HG02840 (cell line): Measurements from ENCODE around the gene CIRBP.

Experiments used
- ATAC-seq: cut with Tn5 transposase; IDR thresholded peaks from one replicate; pipeline ENCODE4 v1.9.1; 2021; ENCODE audit warnings: mild to moderate bottlenecking, moderate library complexity, moderate number of reproducible peaks; ENCODE audit not compliant: unreplicated experiment, low FRiP score

The CIRBP gene

DNA sequence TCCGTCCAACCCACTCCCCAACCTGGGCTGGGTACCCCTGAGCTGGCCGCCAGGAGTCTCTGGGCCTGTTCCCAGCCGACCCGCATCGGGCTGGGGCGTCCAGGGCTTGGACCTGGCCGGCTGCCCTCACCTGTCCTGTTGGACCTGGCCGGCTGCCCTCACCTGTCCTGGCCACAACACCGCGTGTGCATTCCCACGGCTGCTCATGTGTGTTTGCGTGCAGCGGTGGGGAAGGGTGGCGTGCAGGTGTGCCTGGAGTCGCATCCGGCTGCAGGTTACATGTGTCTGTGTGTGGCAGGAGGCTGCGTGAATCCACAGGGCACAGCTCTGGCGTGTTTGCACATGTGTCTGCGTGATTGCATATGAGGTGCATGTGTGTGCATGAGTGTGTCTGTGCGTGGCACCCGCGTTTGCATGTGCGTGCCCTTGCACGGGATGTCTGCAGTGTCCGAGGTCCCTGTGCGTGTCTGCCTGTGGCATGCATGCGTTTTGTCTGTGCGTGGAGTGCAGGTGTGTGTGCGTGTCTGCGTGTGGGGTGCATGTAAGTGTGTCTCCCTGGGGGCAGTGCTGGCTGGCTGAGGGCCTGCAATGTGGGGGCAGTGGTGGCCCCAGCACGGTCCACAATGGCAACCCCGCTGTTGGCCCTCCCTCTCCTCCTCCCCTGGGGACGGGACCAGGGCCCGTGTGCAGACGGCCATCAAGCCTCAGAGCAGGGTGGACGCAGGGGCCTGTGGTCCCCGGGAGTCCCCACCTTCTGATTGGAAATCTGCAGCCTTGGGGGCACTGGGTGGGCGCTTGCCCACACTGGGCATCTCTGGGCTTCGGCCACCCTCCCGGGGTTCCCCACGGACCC, 19.9 kb downstream of the CIRBP start:
- ATAC-seq: no peak

DNA sequence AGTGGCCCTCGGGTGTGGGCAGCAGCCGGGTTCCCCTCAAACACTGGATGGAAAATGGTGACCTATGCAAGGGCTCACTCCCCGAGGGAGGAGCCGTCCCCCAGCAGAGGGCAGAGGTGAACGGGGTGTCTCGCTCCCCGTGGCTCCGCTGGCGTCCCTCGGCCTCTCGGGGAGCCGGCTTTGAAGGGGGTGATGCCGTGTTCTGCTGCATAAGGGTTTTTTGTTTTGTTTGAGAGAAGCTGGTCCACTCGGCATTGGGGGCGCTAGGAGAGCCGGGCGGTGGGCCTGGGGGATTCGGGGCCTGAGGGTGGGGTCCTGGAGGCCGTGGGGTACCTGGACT, 20.5 kb downstream of the CIRBP start:
- no peak for ATAC-seq

DNA sequence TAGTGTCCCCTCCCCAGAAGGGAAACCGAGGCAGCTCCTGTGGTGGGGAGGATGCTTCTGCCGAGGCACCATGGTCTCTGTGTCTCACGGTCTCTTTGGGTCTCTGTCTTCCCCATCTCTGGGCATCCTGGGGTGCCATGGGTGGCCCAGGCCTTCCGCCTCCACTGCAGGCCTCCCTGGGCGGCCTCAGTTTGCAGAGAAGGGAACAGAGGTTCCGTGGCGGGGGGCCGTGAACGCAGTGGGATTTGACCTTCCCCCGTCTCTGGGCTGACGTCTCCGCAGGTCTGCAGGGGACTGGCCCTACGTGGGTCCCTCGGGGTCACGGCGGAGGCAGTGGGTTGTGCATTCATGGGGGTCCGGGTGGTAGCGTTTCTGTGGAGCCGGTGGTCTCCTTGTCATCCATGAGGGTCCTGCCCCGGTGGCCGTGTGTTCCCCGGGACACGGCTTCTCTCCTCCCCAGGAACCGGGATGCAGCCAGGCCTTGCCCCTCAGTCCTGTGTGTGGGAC, 21.1 kb downstream of the CIRBP start:
- no peak for ATAC-seq

DNA sequence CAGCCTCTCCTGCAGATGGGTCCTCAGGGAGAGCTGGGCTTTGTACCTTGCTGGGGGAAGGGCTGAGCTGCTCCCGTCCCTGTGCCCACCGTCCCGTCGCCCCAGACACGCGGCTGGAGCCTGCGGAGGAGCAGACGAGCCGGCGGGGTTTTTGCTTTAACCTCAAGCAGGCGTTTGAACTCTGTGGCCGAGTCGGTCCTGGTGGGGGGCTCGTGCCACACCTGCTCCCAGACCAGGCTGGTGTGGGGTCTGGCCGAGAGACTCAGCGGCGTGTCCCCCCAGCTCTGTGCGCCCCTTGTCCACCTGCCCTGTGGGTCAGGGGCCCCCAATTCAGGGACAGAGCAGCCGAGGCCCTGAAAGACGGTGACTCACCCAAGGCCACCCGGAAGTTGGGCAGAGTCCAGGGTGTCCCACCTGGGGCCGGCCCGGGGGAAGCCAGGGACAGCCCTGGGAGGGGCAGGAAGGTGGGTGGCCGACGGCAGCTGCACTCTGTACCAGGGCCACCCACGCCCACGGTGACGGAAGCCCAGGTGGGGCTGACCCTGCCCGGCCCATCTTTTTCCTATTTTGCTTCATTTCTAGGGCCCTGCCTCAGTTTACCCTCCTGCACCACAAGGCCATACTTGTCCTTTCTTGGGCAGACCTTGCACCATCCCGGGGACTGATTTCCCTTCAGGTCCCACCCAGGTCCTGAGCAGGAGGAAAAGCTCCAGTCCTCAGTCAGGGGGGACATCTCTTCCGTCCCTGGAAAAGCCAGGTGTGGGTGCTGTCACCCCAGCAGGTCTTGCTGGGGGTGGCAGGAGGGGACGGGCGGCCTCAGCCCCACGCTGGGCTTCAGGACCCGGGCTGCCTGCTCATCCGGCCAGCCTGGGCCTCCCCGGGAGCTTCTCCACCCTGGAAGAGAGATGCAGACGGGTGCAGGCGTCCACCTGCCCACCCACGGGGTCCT, 21.8 kb downstream of the CIRBP start:
- ATAC-seq: no peak

DNA sequence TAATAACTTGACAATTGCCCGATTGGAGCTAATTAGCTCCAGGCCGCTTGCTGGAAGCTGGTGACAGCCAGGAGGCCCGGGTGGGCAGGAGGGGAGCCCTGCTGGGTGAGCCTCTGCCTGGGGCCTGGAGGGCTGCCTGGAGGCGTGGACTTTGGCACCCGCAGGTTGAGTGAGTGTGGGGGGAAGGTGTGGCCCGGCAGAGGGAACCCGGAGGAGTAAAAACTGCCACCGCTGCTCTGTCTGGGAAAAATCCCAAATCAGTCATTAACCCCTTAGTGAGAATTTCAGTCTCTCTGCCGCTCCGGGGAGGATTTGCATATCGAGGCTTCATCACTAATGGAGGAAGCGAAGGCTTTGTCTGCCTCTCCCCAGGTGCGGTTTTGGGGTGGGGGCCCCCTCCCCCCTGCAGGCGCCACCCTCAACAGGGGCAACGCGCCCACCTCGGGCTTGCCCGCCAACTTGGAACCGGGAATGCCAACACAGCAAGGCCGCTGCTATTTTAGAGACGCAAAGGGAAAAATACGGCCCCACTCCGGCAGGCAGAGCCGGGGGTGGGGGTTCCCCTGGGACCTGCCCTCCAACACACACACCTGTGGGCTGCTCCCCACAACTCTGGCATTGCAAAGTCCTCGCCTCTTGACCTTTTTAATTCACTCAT, 22.8 kb downstream of the CIRBP start:
- ATAC-seq: no peak

DNA sequence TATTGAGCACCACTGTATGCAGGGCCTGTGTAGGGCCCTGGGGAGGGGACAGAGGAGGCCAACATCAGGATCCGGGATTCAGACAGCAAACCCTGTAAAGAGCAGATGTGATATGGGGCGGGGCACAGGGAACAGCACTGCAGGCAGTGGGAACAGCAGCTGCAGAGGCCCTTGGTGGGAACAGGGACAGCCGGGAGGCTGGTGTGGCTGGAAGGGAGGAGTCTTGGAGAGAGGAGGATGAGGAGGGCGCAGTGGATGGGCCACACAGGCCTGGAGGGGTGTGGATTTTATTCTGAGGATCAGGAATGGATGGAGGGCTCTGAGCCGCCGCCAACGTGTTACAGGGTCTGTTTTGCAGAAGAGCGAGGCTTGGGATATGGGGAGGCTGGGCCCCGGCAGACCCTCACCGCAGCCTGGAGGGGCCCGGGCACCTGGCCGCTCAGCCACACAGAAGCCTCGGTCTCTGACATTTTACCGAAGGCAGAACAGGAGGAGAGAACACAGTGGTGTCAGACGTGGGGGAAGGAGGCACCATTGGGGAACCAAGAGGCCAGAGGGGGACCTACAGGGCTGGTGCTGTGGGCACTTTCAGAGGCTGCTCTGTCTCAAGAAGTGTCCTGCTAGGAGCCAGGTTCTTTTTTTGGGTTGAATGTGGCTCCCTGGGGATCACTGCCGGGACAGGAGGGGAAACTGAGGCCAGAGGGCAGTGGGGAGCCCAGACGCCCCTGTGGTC, 23.5 kb downstream of the CIRBP start:
- ATAC-seq: no peak

DNA sequence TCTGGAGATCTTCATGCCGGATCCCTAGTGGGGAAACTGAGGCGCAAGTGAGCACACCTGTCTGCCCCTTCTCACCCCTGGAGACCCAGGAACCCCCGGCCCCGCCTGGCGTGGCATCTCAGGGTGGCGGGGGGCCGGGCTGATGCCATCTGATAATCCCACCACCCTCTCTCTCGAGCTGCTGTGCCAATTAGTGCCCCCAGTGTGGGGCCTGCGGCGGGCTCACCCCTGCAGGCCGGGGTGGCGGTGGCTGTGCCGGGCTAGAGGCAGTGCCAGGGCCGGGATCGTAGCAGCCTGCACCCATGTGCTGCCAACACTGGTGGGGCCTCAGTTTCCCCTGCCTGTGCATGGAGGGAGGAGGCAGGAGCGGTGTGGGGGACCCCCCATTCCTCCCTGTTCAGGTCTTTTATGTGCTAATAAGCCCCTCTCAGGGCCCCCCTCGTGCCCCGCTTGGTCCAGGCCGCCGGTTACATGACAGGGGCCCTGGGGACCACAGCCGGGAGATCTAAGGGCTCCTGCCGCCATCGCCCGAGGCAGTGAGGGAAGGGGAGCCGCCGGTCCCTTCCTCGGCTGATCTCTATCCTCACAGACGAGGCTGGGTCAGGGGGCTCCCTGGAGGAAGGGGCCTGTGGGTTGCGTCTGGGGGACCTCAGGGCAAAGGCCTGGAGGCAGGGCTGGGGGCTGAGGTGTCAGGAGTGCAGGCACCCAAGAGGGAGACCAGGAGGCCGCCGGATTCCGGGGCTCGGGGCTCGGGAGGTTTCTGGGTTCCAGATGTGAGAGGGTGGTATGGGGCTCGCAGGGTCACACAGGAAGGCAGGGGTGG, 24.9 kb downstream of the CIRBP start:
- no peak for ATAC-seq

DNA sequence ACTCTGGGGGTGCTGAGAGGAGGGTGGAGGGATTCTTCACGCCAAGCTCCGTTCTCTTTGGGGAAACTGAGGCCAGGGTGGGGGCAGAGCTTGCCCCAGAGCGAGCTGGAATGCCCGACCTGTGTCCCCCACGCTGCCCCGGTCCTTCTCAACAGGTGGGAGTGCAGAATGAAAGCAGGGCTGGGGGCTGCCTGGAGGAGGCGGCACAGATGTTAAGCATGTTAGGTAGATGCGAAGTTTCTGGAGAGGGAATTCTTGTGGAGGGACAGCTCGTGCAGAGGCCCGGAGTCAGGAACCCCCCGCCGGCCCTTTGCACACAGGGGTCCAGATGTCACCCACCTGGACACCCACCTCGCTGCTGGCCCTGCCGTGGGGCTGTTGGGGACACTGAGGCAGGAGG, 25.6 kb downstream of the CIRBP start:
- no peak for ATAC-seq

DNA sequence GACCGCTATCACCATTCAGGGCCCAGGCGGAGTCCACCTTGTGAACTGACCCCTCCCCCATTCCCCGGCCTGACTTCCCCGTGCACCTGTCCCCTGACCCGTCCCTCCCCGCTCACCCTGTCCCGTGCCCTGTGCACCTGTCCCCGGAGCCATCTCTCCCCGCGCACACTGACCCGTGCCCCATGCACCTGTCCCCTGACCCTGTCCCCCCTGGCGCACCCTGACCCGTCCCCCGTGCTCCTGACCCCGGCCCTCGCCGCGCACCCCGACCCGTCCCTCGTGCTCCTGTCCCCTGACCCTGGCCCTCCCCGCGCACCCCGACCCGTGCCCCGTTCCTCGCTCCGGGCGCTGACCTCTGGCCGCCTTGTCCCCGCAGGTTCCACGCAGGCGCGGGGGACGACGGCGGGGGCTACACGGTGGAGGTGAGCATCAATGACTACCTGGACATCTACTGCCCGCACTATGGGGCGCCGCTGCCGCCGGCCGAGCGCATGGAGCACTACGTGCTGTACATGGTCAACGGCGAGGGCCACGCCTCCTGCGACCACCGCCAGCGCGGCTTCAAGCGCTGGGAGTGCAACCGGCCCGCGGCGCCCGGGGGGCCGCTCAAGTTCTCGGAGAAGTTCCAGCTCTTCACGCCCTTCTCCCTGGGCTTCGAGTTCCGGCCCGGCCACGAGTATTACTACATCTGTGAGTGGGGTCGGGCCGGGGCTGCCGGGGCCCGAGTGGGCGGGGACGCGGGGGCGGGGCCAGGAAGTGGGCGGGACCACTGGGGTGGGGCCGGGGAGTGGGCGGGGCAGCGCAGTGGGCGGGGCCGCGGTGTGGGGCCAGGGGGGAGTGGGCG, 26.3 kb downstream of the CIRBP start:
- ATAC-seq: no peak

DNA sequence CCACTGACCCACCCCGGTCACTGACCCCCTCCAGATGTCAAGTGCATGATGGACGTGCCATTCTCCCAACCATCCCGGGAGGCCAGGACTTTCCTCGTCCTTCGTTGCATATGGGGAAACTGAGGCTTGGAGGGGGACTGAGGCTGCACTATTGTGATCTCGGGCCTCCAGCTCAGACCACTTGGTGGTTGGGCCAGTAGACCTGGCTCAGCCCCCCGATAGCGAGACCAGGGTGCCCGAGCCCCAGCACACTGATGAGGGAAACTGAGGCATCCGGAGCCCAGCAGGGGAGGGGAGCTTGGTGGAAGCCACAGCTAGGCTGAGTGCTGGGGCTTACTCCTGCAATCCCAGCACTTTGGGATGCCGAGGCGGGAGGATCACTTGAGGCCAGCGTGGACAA, 26.9 kb downstream of the CIRBP start:
- ATAC-seq: no peak

DNA sequence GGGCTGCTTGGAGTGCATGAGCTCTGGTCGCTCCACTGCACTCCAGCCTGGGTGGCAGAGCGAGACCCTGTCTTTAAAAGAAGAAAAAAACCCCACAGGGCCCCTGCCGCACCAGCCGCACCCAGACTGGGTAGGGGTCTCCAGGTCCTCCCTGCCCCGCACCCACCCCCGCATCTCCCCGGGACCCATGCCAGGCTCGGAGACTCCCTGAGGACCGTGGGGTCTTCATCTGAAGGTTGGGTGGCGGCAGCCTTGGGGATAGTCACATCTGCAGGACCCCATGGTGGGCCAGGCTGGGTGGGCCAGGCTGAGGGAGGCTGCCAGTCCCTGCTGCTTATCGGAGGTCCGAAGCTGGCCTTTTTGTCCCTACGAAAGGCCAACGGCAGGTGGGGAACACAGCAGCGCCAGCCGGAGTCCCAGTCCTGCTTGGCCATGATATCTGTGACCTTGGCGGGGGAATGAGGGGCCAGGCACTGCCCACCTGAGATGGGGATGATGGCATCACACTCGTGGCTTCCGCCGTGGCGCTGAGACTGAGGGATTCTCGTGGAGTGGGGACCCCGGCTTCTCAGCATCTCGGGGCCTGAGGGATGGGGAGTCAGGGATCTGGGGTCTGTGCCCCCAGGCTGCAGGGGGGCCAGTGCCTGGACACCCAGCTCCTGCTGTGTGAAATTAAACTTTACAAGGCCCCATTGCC, 27.6 kb downstream of the CIRBP start:
- no peak for ATAC-seq

DNA sequence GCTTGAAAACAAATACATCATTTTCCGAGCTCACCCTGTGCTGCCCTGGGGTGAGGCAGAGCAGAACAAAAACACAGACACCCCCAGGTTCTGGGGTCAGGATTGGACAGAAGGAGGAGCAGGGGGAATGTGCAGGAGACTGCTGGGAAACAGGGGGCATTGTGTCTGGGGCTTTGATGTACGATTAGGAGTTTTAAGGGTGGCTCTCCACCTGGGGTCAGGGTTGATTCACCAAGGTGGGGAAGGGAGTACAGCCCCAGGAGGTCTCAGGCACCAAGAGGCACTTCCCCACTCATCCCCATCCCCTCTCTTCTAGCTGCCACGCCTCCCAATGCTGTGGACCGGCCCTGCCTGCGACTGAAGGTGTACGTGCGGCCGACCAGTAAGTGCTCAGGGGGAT, 29.1 kb downstream of the CIRBP start:
- ATAC-seq: no peak

DNA sequence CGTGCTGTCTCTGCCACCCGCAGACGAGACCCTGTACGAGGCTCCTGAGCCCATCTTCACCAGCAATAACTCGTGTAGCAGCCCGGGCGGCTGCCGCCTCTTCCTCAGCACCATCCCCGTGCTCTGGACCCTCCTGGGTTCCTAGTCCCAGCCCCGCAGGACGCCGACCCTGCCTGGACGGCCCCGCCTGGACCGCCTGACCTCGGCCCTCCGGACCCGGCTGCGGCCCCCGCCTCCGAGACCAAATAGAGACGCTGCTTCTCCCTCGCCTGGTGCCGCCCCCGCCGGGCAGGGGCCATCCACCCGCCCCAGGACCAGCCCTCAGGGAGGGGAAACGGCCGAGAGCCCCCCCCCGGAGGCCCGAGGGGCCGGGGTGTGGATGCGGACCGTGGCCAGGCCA, 30.7 kb downstream of the CIRBP start:
- no peak for ATAC-seq

DNA sequence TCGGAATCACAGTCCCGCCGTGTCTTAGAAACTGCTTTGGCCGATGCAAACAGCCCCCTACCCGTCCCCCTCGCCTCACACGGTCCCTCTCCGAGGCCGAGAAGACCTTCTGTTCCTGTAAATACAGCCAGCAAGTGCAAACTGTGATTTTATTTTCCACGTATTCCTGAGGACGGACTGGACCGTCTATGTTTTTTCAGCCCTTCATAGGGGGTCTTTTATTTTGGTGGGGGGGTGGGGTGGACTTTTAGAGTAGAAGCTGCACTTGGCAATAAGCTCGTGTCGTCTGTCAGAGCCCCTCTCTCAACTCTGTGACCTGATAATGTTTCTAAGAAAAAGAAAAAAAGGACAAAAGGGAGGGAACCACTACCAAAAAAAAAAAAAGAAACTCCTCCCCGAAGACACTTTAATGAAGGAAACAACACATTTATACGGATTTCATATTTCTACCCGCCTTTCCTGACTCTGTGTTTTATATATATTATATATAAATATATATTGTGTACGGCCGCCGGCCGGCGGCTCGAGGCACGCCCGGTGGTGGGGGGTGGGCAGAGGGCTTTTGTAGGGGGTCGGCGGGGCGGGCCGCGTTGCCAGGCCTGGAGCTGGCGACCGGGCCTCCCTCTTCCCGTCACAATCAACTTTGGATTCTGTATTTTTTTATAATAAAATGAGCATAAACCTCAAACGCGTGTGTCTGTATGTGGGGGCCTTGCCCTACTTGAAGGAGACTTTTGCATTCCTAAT, 31.8 kb downstream of the CIRBP start:
- no peak for ATAC-seq

DNA sequence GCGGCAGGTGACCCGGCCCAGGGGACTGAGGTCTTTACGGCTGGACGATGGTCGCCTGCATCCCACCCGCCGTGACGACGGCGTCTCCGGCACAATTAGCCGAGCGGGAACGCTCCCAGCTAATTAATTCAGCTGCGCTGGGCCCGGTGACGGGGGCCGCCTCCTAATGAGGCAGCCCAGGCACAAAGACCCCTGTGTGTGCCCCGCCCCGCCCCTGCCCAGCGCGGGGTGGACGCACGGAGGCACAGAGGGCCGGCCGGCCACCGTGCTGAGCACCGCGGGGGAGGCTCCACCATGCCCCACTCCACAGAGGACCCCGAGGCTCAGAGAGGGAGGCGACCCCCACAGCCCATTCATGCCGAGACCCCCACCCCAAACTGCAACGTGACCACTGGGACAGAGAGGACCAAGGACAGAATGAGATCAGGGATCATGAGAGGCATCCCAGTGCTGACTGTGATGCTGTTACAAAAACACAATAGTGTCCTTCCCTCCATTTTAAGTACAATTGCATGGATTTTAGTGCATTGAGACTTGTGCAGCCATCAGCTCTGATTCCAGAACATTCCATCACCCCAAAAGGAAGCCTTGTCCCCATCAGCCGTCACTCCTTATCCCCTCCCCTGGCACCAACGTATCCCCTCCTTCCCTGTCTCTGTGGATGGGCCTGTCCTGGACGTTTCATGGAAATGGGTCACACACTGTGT, 33.6 kb downstream of the CIRBP start:
- ATAC-seq: no peak

DNA sequence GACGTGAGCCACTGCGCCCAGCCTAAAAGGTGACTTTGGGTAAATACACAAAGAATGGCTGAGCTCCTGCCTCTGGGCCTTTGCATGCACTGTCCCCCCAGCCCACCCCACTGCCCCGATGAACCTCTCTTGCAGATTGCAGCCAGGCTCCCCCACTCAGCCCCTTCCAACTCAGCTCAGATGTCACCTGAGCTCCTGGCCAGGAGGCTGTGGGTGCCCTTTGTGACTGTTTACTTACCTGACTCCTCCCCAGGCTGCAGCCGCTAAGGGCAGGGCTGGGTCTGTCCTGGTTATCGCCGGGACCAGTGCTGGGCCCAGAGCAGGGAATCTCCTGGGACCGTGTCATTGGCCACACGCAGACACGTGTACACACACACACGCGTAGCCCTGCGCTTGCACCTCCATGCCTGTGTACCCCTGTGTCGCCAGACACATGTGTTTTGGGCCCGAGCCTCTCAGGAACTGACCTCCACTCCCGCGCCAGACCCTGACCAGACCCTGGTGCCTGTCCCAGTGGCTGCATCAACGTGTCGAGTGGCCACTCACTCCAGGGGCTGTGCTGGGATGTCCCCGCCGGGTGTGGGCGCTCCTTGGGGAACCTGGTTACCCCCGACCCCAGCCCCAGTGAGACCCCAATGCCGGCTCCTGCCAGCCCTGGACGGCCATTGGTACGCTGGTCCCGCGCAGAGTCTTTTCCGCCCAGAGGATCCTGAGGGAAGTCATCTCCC, 35.2 kb downstream of the CIRBP start:
- ATAC-seq: no peak
